Measurements from ENCODE around the gene STX3. TPM values are rescaled to one million over a fixed set of nuclear protein-coding genes. Genes with fewer than 3 reads are reported as not detected.
A peak's percentile ranks its signal among the peaks of the same experiment; 100 is the strongest.

The STX3 gene
- total and polyA plus RNA-seq, 2 of the 13 experiments (the other 11 are each of a cell fraction or from before 2014, with no cell fraction given): 16.5 to 24.0 TPM

DNA sequence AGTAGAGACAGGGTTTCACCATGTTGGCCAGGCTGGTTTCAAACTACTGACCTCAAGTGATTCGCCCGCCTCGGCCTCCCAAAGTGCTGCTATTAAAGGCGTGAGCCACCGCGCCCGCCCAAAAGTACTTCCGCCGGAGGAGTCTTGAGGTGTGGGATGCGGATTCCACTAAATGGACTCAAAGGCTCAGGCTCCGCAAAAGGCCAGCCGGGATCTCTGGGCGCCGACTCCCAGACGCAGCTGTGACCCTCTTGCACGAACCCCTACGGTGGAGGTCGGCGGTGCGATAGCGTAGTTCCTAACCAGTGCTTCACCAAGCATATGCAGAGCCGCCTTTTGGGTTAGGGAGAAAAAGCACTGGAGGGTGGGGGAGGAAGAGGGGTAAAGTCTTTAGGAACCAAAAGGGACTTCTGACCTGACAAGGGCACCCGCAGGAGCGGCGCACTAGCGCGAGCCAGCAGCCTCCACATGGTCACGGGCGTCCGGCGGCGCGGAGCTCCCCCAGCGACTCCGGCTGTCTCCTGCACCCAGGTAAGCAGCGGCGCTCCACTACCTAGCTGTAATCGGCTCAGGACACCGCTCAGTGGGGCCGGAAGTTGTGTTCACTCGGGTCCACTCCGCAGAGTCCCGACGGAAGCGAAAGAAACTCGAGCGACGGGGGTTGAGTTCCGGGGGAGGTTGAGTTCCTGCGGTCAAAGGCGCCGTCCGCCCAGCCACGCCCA, 55.2 kb downstream of the STX3 start, which contains the start of gene MRPL16 (continued):
- TF ChIP-seq, protein P1, sequence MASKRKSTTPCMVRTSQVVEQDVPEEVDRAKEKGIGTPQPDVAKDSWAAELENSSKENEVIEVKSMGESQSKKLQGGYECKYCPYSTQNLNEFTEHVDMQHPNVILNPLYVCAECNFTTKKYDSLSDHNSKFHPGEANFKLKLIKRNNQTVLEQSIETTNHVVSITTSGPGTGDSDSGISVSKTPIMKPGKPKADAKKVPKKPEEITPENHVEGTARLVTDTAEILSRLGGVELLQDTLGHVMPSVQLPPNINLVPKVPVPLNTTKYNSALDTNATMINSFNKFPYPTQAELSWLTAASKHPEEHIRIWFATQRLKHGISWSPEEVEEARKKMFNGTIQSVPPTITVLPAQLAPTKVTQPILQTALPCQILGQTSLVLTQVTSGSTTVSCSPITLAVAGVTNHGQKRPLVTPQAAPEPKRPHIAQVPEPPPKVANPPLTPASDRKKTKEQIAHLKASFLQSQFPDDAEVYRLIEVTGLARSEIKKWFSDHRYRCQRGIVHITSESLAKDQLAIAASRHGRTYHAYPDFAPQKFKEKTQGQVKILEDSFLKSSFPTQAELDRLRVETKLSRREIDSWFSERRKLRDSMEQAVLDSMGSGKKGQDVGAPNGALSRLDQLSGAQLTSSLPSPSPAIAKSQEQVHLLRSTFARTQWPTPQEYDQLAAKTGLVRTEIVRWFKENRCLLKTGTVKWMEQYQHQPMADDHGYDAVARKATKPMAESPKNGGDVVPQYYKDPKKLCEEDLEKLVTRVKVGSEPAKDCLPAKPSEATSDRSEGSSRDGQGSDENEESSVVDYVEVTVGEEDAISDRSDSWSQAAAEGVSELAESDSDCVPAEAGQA (IDR thresholded peaks at IDR 0.05; ENCODE audit: low read depth): peak; percentile 82
- TF ChIP-seq, protein P1 (CRISPR knock-in tag; IDR thresholded peaks at IDR 0.05; ENCODE audit: borderline replicate concordance): no peak
- TF ChIP-seq, protein P2, sequence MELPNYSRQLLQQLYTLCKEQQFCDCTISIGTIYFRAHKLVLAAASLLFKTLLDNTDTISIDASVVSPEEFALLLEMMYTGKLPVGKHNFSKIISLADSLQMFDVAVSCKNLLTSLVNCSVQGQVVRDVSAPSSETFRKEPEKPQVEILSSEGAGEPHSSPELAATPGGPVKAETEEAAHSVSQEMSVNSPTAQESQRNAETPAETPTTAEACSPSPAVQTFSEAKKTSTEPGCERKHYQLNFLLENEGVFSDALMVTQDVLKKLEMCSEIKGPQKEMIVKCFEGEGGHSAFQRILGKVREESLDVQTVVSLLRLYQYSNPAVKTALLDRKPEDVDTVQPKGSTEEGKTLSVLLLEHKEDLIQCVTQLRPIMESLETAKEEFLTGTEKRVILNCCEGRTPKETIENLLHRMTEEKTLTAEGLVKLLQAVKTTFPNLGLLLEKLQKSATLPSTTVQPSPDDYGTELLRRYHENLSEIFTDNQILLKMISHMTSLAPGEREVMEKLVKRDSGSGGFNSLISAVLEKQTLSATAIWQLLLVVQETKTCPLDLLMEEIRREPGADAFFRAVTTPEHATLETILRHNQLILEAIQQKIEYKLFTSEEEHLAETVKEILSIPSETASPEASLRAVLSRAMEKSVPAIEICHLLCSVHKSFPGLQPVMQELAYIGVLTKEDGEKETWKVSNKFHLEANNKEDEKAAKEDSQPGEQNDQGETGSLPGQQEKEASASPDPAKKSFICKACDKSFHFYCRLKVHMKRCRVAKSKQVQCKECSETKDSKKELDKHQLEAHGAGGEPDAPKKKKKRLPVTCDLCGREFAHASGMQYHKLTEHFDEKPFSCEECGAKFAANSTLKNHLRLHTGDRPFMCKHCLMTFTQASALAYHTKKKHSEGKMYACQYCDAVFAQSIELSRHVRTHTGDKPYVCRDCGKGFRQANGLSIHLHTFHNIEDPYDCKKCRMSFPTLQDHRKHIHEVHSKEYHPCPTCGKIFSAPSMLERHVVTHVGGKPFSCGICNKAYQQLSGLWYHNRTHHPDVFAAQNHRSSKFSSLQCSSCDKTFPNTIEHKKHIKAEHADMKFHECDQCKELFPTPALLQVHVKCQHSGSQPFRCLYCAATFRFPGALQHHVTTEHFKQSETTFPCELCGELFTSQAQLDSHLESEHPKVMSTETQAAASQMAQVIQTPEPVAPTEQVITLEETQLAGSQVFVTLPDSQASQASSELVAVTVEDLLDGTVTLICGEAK (IDR thresholded peaks at IDR 0.05): peak; percentile 98
- TF ChIP-seq, protein P2 (CRISPR knock-in tag; IDR thresholded peaks at IDR 0.05): peak; percentile 73; the same call in 1 of the 2 replicates
- TF ChIP-seq ZNF792 (CRISPR knock-in tag; IDR thresholded peaks at IDR 0.05) (peak; percentile 84), SIN3A (IDR thresholded peaks at IDR 0.05; ENCODE audit: borderline replicate concordance, low read depth, low read length) (0 out of 2 replicates have a peak, but pooled peaks have one; percentile 55), YEATS2 (CRISPR knock-in tag; IDR thresholded peaks at IDR 0.05; ENCODE audit: borderline replicate concordance) (peak; percentile 94), SNRNP70 (IDR thresholded peaks at IDR 0.05; ENCODE audit: low read depth, low read length) (no peak)
- TF ChIP-seq, protein P3, sequence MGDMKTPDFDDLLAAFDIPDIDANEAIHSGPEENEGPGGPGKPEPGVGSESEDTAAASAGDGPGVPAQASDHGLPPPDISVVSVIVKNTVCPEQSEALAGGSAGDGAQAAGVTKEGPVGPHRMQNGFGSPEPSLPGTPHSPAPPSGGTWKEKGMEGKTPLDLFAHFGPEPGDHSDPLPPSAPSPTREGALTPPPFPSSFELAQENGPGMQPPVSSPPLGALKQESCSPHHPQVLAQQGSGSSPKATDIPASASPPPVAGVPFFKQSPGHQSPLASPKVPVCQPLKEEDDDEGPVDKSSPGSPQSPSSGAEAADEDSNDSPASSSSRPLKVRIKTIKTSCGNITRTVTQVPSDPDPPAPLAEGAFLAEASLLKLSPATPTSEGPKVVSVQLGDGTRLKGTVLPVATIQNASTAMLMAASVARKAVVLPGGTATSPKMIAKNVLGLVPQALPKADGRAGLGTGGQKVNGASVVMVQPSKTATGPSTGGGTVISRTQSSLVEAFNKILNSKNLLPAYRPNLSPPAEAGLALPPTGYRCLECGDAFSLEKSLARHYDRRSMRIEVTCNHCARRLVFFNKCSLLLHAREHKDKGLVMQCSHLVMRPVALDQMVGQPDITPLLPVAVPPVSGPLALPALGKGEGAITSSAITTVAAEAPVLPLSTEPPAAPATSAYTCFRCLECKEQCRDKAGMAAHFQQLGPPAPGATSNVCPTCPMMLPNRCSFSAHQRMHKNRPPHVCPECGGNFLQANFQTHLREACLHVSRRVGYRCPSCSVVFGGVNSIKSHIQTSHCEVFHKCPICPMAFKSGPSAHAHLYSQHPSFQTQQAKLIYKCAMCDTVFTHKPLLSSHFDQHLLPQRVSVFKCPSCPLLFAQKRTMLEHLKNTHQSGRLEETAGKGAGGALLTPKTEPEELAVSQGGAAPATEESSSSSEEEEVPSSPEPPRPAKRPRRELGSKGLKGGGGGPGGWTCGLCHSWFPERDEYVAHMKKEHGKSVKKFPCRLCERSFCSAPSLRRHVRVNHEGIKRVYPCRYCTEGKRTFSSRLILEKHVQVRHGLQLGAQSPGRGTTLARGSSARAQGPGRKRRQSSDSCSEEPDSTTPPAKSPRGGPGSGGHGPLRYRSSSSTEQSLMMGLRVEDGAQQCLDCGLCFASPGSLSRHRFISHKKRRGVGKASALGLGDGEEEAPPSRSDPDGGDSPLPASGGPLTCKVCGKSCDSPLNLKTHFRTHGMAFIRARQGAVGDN (CRISPR knock-in tag; IDR thresholded peaks at IDR 0.05): peak; percentile 93
